CD14-positive monocyte (primary cell): ENCODE results near the gene SMARCA2. TPM values are rescaled to one million over a fixed set of nuclear protein-coding genes. Genes with fewer than 3 reads are reported as not detected.

Experiments used
- DNase-seq, 3 donors: peaks; one replicate each; pipeline ENCODE4 v3.0.0-alpha.2; 2011 to 2022
- H2AFZ ChIP-seq: 2 replicates; pipeline ENCODE4 v1.6.0; 2012; ENCODE audit warnings: mild to moderate bottlenecking, low read depth, low read length, inconsistent platforms; ENCODE audit not compliant: insufficient read depth, poor library complexity, severe bottlenecking
- H3K27ac ChIP-seq, 2 donors: 1 replicate in 1 of 2; 2 replicates in 1 of 2; pipeline ENCODE4 v1.5.1; 2012 to 2013; ENCODE audit warnings: low read length in 2 of 2, control low read depth in 1 of 2, inconsistent platforms in 1 of 2, low read depth in 1 of 2, mild to moderate bottlenecking in 1 of 2
- H3K27me3 ChIP-seq, 2 donors: one replicate each; pipeline versions ENCODE4 v1.6.0 to v1.6.1; 2011 to 2013; ENCODE audit warnings: low read length in 2 of 2; ENCODE audit not compliant: control insufficient read depth in 2 of 2, insufficient read depth in 2 of 2
- H3K36me3 ChIP-seq, 2 donors: replicated peaks in 1 of 2; 1 replicate in 1 of 2; 2 replicates in 1 of 2; pipeline versions ENCODE4 v1.5.1 to v1.6.1; 2012 to 2013; ENCODE audit warnings: low read length in 2 of 2, control low read depth in 1 of 2, inconsistent platforms in 1 of 2, mild to moderate bottlenecking in 1 of 2; ENCODE audit not compliant: insufficient read depth in 2 of 2, control insufficient read depth in 1 of 2
- H3K4me1 ChIP-seq, 2 donors: 1 replicate in 1 of 2; 2 replicates in 1 of 2; pipeline versions ENCODE4 v1.5.1 to v1.6.1; 2012 to 2013; ENCODE audit warnings: low read length in 2 of 2, control low read depth in 1 of 2, inconsistent platforms in 1 of 2, mild to moderate bottlenecking in 1 of 2, moderate library complexity in 1 of 2; ENCODE audit not compliant: insufficient read depth in 2 of 2, control insufficient read depth in 1 of 2
- H3K4me2 ChIP-seq: replicated peaks from 2 replicates; pipeline ENCODE3; 2012; ENCODE audit warnings: low read length, moderate library complexity, mild to moderate bottlenecking; ENCODE audit not compliant: poor library complexity, severe bottlenecking; ENCODE audit errors: extremely low read depth
- H3K4me3 ChIP-seq, 3 experiments: fragments of 200-600 bp in 1 of 3; sonication (generic) in 1 of 3; replicated peaks in 1 of 3; 1 replicate in 2 of 3; 2 replicates in 1 of 3; pipeline ENCODE4 v1.5.1; 2011 to 2013; ENCODE audit warnings: low read length in 3 of 3, mild to moderate bottlenecking in 3 of 3, control low read depth in 2 of 3, low read depth in 2 of 3, inconsistent platforms in 1 of 3, moderate library complexity in 1 of 3
- H3K79me2 ChIP-seq: 2 replicates; pipeline ENCODE4 v1.6.0; 2012; ENCODE audit warnings: mild to moderate bottlenecking, control low read depth, inconsistent platforms, low read length, moderate library complexity; ENCODE audit not compliant: insufficient read depth
- H3K9ac ChIP-seq: 2 replicates; pipeline ENCODE4 v1.6.0; 2017; ENCODE audit warnings: low read length, mild to moderate bottlenecking; ENCODE audit not compliant: insufficient read depth, poor library complexity, severe bottlenecking
- H3K9me3 ChIP-seq, 2 donors: replicated peaks in 1 of 2; 1 replicate in 1 of 2; 2 replicates in 1 of 2; pipeline versions ENCODE4 v1.5.1 to v1.6.1; 2012 to 2013; ENCODE audit warnings: low read length in 2 of 2, control low read depth in 1 of 2; ENCODE audit not compliant: control insufficient read depth in 1 of 2, insufficient read depth in 1 of 2
- H4K20me1 ChIP-seq: 2 replicates; pipeline ENCODE4 v1.6.0; 2012; ENCODE audit warnings: mild to moderate bottlenecking, low read length, control low read depth, moderate library complexity; ENCODE audit not compliant: insufficient read depth
- H3K27ac Mint-ChIP-seq, 7 donors: one replicate each; pipeline ENCODE4 v1.8.0; 2020; ENCODE audit warnings: mild to moderate bottlenecking in 7 of 7, mixed read lengths in 7 of 7, moderate library complexity in 6 of 7, inconsistent platforms in 2 of 7
- H3K27me3 Mint-ChIP-seq, 3 donors: one replicate each; pipeline ENCODE4 v1.8.0; 2021 to 2022; ENCODE audit warnings: low read depth in 3 of 3, mild to moderate bottlenecking in 3 of 3, mixed read lengths in 3 of 3, moderate library complexity in 3 of 3, inconsistent platforms in 1 of 3
- H3K36me3 Mint-ChIP-seq, 2 donors: one replicate each; pipeline ENCODE4 v1.8.0; 2020; ENCODE audit warnings: mixed read lengths in 2 of 2, inconsistent platforms in 1 of 2, mild to moderate bottlenecking in 1 of 2
- H3K4me1 Mint-ChIP-seq: one replicate; pipeline ENCODE4 v1.8.0; 2020; ENCODE audit warnings: mild to moderate bottlenecking, mixed read lengths
- H3K4me3 Mint-ChIP-seq, 2 donors: one replicate each; pipeline ENCODE4 v1.8.0; 2020; ENCODE audit warnings: mild to moderate bottlenecking in 2 of 2, mixed read lengths in 2 of 2, moderate library complexity in 1 of 2
- H3K9me3 Mint-ChIP-seq, 7 donors: one replicate each; pipeline ENCODE4 v1.8.0; 2020 to 2022; ENCODE audit warnings: mixed read lengths in 7 of 7, mild to moderate bottlenecking in 6 of 7, moderate library complexity in 6 of 7, inconsistent platforms in 2 of 7
- CTCF ChIP-seq: fragments of 200-600 bp; IDR thresholded peaks from one replicate; pipeline ENCODE4 v1.8.0; 2022; ENCODE audit warnings: antibody characterized with exemption, mild to moderate bottlenecking
- WGBS: methylation state at CpG from one replicate; pipeline ENCODE4 v1.1.5; 2013; ENCODE audit warnings: missing lambda C conversion rate; ENCODE audit not compliant: insufficient coverage; 5-methylcytosine and 5-hydroxymethylcytosine counted together
- intact Hi-C, 2 donors: fragments of 100-400 bp; cut with micrococcal nuclease; formaldehyde crosslinking; loops; one replicate each; pipeline versions ENCODE4 v1.15.0 to v1.15.1; 2023
- polyA plus RNA-seq, 3 donors: library from polyadenylated mRNA; depleted of rRNA in 1 of 3; unstranded in 2 of 3; stranded (reverse) in 1 of 3; fragments of 300-500 nt in 2 of 3; fragments of >200 nt in 1 of 3; fragmentation: Illumina TruSeq in 2 of 3; gene quantifications; 1 replicate in 2 of 3; 2 replicates in 1 of 3; pipeline ENCODE4 v1.2.3, GENCODE V29; 2012 to 2021

SMARCA2 gene
- polyA plus RNA-seq, 3 donors = 11.0 to 54.7 (median 11.8) TPM

GRCh38 chr9:2153630-2154217 is 138.6 kb downstream of the SMARCA2 start:
- intact Hi-C loops = loop anchor here in 1 of 2 donors (10.0 kb wide), 1 partner anchor 91 kb away; no protein-coding TSS in a partner anchor
- Mint-ChIP-seq H3K4me3 (no peak overlapping the region), H3K4me1 (peaks cover 48% of the 10 kb centered on the region), H3K27me3 (no peaks in the 10 kb centered on the region), H3K27ac (no peak overlapping the region), H3K9me3 (peaks cover 0 to 6% (median 3%) of the 10 kb centered on the region in 7 donors), H3K36me3 (peaks cover 10 to 27% of the 10 kb centered on the region in 2 donors)
- TF ChIP-seq CTCF = no peak
- Histone ChIP-seq H3K27me3 (no peaks in the 10 kb centered on the region), H3K27ac (no peak overlapping the region), H3K9me3 (no peaks in the 10 kb centered on the region), H3K4me3 (no peak overlapping the region), H3K9ac (no peak overlapping the region), H2AFZ (no peak overlapping the region), H3K36me3 (peaks cover 0 to 3% of the 10 kb centered on the region in 2 donors), H4K20me1 (peaks cover 35% of the 10 kb centered on the region), H3K4me1 (peaks cover 20 to 38% of the 10 kb centered on the region in 2 donors), H3K79me2 (peaks cover 66% of the 10 kb centered on the region), H3K4me2 (no peak overlapping the region)
- DNase-seq = no peak
- 88% methylated on average over 1 of the region's 2 CpGs for WGBS

GRCh38 chr9:2154731-2155130 is 139.6 kb downstream of the SMARCA2 start:
- intact Hi-C loops = loop anchor here in 1 of 2 donors (10.0 kb wide), 1 partner anchor 90 kb away; no protein-coding TSS in a partner anchor

More at GRCh38 chr9:2154731-2155130, 139.6 kb downstream of the SMARCA2 start:
- peaks cover 76% of the 10 kb centered on the region for H3K79me2 ChIP-seq
- WGBS = 20% methylated on average over 1 of the region's 3 CpGs
- H3K9ac ChIP-seq = no peak overlapping the region
- H3K9me3 Mint-ChIP-seq = peaks cover 0 to 2% (median 0%) of the 10 kb centered on the region in 7 donors
- H3K36me3 ChIP-seq = no peaks in the 10 kb centered on the region
- H3K4me3 ChIP-seq = no peak overlapping the region
- no peak overlapping the region for H3K4me2 ChIP-seq
- H3K27ac Mint-ChIP-seq = peak overlapping the region in 1 of 7 donors; percentile 57
- no peaks in the 10 kb centered on the region for H3K9me3 ChIP-seq
- H4K20me1 ChIP-seq = peaks cover 35% of the 10 kb centered on the region
- H3K27me3 ChIP-seq = no peaks in the 10 kb centered on the region
- no peak overlapping the region for H3K4me3 Mint-ChIP-seq
- peaks cover 7 to 21% of the 10 kb centered on the region in 2 donors for H3K36me3 Mint-ChIP-seq
- no peak for DNase-seq
- no peak for TF ChIP-seq CTCF
- H3K27me3 Mint-ChIP-seq = no peaks in the 10 kb centered on the region
- H3K27ac ChIP-seq = no peak overlapping the region
- H2AFZ ChIP-seq = no peak overlapping the region
- peaks cover 25 to 47% of the 10 kb centered on the region in 2 donors for H3K4me1 ChIP-seq
- H3K4me1 Mint-ChIP-seq = peaks cover 50% of the 10 kb centered on the region
